Measurements from ENCODE around the gene SH2B3. TPM values are rescaled to one million over a fixed set of nuclear protein-coding genes. Genes with fewer than 3 reads are reported as not detected.

Gene SH2B3
- total and polyA plus RNA-seq, 9 of the 15 experiments (the other 6 are each of a cell fraction or from before 2014, with no cell fraction given) = 10.8 to 75.3 (median 37.4) TPM

GRCh38 chr12:111446631-111447570, 41.2 kb downstream of the SH2B3 start:
- intact Hi-C loops (cut with micrococcal nuclease) (no loop called here), in situ Hi-C loops (cut with MboI) (no loop called here)
- Histone ChIP-seq H4K20me1 (replicated peaks; ENCODE audit: control insufficient read depth, insufficient read depth, low read length) (peaks cover 40% of the 10 kb centered on the region), H3K27ac (ENCODE audit: extremely low read depth, low read depth, low read length) (no peak overlapping the region), H3K9ac (ENCODE audit: insufficient read depth in 1 of 2, low read depth in 2 of 2, low read length in 2 of 2) (peak overlapping the region in 1 of 2 experiments; percentile 65; a peak in 1 of 4 replicates), H3K27me3 (ENCODE audit: control insufficient read depth in 2 of 2, insufficient read depth in 2 of 2, low read length in 2 of 2) (no peaks in the 10 kb centered on the region), H3K9me1 (ENCODE audit: control insufficient read depth, insufficient read depth, low read length) (peaks cover 5% of the 10 kb centered on the region), H2AFZ (ENCODE audit: low read depth, low read length) (no peak overlapping the region), H3K4me1 (replicated peaks in 1 of 2; ENCODE audit: control insufficient read depth in 2 of 2, insufficient read depth in 2 of 2, low read length in 2 of 2) (peaks cover 14 to 33% of the 10 kb centered on the region in 2 experiments), H3K79me2 (ENCODE audit: control insufficient read depth, insufficient read depth, low read length) (peaks cover 43% of the 10 kb centered on the region), H3K4me2 (ENCODE audit: insufficient read depth, low read length) (no peak overlapping the region), H3K9me3 (replicated peaks; ENCODE audit: control insufficient read depth, insufficient read depth, low read depth, low read length) (no peaks in the 10 kb centered on the region), H3K4me3 (no peak overlapping the region), H3K36me3 (ENCODE audit: control insufficient read depth, insufficient read depth, low read length) (peaks cover 99% of the 10 kb centered on the region)
- TF ChIP-seq GABPB1 (CRISPR knock-in tag; IDR thresholded peaks at IDR 0.05) (no peak), SUPT5H (IDR thresholded peaks at IDR 0.05) (peak; percentile 6; the same call in 1 of the 2 replicates), PRDM10 (IDR thresholded peaks at IDR 0.05; ENCODE audit: partially characterized antibody) (no peak), POLR2AphosphoS5 (IDR thresholded peaks at IDR 0.05; ENCODE audit: control insufficient read depth, insufficient read depth, low read depth, low read length) (0 out of 2 replicates have a peak, but pooled peaks have one; percentile 2), POLR2A (conservative IDR thresholded peaks at IDR 0.05) (peak; percentile 33; the same call in 1 of the 2 replicates), MEIS2 (IDR thresholded peaks at IDR 0.05; ENCODE audit: partially characterized antibody) (no peak), RBM22 (IDR thresholded peaks at IDR 0.05; ENCODE audit: low read depth, low read length, poor library complexity, severe bottlenecking) (peak; percentile 68), POLR2AphosphoS2 (IDR thresholded peaks at IDR 0.05; ENCODE audit: low read length) (peak; percentile 73; the same call in 1 of the 2 replicates), RFX5 (IDR thresholded peaks at IDR 0.05; ENCODE audit: low read depth, low read length) (no peak), TCFL5 (CRISPR knock-in tag; conservative IDR thresholded peaks at IDR 0.05) (no peak)
- TF ChIP-seq, protein P1, sequence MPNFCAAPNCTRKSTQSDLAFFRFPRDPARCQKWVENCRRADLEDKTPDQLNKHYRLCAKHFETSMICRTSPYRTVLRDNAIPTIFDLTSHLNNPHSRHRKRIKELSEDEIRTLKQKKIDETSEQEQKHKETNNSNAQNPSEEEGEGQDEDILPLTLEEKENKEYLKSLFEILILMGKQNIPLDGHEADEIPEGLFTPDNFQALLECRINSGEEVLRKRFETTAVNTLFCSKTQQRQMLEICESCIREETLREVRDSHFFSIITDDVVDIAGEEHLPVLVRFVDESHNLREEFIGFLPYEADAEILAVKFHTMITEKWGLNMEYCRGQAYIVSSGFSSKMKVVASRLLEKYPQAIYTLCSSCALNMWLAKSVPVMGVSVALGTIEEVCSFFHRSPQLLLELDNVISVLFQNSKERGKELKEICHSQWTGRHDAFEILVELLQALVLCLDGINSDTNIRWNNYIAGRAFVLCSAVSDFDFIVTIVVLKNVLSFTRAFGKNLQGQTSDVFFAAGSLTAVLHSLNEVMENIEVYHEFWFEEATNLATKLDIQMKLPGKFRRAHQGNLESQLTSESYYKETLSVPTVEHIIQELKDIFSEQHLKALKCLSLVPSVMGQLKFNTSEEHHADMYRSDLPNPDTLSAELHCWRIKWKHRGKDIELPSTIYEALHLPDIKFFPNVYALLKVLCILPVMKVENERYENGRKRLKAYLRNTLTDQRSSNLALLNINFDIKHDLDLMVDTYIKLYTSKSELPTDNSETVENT (CRISPR knock-in tag; IDR thresholded peaks at IDR 0.05) = no peak
- TF ChIP-seq, protein P2, sequence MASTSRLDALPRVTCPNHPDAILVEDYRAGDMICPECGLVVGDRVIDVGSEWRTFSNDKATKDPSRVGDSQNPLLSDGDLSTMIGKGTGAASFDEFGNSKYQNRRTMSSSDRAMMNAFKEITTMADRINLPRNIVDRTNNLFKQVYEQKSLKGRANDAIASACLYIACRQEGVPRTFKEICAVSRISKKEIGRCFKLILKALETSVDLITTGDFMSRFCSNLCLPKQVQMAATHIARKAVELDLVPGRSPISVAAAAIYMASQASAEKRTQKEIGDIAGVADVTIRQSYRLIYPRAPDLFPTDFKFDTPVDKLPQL (IDR thresholded peaks at IDR 0.05; ENCODE audit: extremely low read depth, insufficient read length) = no peak
- ChIA-PET POLR2A (interaction anchor here (0.7 to 1.1 kb wide), 4 partner anchors 9 to 395 kb away, joined by 3 to 4 read pairs (median 3); no protein-coding TSS in a partner anchor), CTCF (ENCODE audit: low intra/inter-chr PET ratio) (no interaction called here)
- no peak for DNase-seq (ENCODE audit: extremely low read depth in 1 of 4, low spot score in 3 of 4)
- 92% methylated on average over 20 of the region's 20 CpGs for WGBS (ENCODE audit: insufficient coverage, low coverage, missing lambda C conversion rate)
- ATAC-seq = no peak
- FAIRE-seq = no peak
- BruUV-seq (replicated peaks) = no TSS peak
